ELR (cell line): ENCODE measurements around the gene RNF181.
"Not testable (repeated sequence)": the region's sequence is repeated elsewhere in the genome, so short reads cannot be mapped to it uniquely, and the experiment has no call there.

Source experiments
- DNase-seq: peaks from one replicate; pipeline ENCODE4 v3.0.0-alpha.2; 2015; ENCODE audit warnings: low read depth

RNF181 gene

DNA sequence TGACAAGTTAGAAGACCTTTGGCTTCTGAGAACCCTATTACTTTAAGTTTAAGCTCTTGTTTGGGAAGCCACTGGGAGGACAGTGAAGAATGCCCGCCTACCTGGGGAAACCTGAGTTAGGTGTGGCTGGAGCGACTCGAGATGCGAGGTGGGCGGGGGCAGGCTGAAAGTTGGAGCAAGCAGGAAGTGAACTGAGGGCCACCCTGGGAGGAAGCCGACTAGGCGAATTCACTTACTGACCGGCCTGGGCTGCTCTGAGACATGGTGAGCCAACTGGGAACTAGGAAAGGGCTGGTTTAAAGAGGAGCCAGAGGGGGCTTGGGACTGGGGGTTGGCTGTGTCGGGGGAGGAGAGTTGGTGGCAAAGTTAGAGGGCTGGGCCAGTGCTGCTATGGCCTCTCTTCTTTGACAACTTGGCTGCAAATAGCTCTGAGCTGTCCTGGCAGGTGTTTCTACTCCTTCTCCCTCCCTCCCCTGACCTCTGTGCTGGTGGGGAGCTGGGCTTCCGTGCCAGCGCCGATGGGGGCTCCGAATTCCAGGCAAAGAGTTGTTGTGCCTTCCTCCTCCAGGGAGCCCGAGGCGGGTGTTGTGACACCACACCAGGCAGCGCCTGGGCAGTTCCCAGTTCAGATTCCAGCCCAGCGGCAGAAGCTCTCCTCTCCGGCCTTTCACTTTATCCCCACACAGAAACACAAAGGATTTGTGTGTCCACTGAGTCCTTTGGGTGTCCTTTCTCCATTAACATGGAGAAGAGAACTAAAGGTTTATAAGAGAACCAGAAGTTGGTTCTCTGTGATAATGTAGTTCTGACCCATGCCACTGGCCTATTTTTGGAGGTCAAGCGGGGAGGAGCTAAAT lies 17.9 kb upstream of the RNF181 start, which contains the start of gene VAMP8:
TSS of gene VAMP8 (plus strand) at position 201 of the 857 bp plus-strand sequence. CDS start at position 262, 61 bp downstream.
- no peak for DNase-seq

GRCh38 chr2:85578243-85579180 lies 17.0 kb upstream of the RNF181 start:
- no peak for DNase-seq

- no peak for DNase-seq
Measured at GRCh38 chr2:85579266-85579935, 16.1 kb upstream of the RNF181 start.

DNA sequence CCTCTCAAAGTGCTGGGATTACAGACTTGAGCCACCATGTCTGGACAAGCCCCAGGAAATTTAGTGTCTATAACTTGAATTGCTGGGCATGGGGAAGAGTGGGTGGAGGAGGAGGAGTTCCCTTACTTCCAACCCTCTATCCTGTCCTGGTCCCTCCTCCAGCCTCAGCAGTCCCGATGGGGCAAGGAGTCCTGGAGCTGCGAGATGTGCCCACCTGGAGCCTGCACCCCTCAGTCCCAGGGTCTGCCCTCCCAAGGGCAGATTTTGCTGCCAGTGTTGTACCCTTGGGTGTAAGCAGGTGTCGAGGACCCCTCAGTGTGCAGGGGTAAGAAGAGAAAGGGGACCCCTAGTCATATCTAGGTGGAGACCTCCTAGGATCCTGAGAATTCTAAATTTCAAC lies 15.3 kb upstream of the RNF181 start:
- no peak for DNase-seq

- no peak for DNase-seq
Measured at GRCh38 chr2:85582492-85582891, 13.1 kb upstream of the RNF181 start.

DNA sequence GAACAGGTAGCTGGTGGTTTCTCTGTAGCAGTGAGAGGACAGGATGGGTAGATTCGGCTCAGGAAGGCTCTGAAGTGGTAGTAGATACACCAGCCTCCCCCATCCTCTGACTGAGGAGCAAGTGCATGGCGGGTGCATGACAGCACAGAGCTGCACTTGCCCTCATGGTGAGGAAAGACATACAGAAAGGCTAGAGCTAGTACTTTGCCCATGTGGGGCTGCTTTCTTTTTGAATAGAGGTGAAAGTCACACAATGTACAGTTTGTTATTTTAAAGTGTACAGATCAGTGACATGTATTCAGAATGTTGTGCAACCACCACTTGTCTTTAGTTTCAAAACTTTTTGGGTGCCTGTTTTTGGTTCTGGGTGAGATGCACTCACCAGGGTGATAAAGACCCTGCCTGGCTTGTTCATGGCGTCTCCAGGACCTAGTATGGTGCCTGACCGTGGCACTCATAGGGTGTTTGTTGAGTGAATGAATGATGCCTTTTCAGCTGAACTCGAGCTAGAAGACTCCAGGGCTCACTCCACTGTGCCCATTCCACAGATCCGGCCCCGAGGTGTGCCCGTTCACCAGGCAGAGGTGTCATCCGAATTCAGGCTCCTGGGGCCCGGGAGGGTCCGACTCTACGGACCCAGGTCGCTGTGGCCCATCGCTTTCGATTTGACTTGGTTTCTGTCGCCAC lies 11.7 kb upstream of the RNF181 start:
- DNase-seq, result peak; percentile 20

GRCh38 chr2:85584354-85584856 lies 11.1 kb upstream of the RNF181 start, which contains the start of gene VAMP5:
VAMP5 (plus strand) TSS chr2:85584431; CDS start chr2:85584491, 60 bp downstream.
- peak; percentile 55 for DNase-seq

- DNase-seq, result peak; percentile 85
Measured at GRCh38 chr2:85584857-85585780, 10.4 kb upstream of the RNF181 start.

- peak; percentile 63 for DNase-seq
Measured at GRCh38 chr2:85585781-85586105, 9.8 kb upstream of the RNF181 start.

GRCh38 chr2:85588236-85588635 lies 7.3 kb upstream of the RNF181 start:
- DNase-seq, result no peak

DNA sequence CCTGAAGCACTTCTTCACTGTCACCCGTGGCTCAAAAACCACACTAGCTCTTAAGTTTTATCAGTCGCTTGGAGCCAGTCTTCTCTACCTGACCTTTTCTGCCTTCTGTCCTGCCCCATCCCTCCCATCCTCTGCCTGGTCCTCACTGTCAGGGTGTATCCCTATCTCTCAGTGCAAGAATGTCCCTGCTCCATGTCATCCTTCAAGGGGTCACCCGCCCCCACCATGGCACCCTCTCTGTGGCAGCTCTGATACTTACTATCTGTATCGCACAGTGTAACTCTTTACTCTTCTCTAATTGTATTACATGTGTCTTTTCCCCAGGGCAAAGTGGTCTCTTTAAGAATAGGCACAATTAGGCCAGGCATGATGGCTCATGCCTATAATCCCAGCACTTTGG lies 6.9 kb upstream of the RNF181 start:
- no peak for DNase-seq

GRCh38 chr2:85589181-85589580 lies 6.4 kb upstream of the RNF181 start:
- DNase-seq, result no peak

GRCh38 chr2:85589982-85590791 lies 5.4 kb upstream of the RNF181 start:
- DNase-seq, result peak; percentile 57

GRCh38 chr2:85590950-85591349 lies 4.6 kb upstream of the RNF181 start:
- no peak for DNase-seq

GRCh38 chr2:85591563-85591962 lies 4.0 kb upstream of the RNF181 start:
- no peak for DNase-seq

- not testable (repeated sequence) for DNase-seq
Measured at GRCh38 chr2:85592299-85592698, 3.2 kb upstream of the RNF181 start.

GRCh38 chr2:85593023-85593422 lies 2.5 kb upstream of the RNF181 start:
- DNase-seq, result no peak

- DNase-seq, result no peak
Measured at GRCh38 chr2:85594715-85595300, 737 bp upstream of the RNF181 start.

DNA sequence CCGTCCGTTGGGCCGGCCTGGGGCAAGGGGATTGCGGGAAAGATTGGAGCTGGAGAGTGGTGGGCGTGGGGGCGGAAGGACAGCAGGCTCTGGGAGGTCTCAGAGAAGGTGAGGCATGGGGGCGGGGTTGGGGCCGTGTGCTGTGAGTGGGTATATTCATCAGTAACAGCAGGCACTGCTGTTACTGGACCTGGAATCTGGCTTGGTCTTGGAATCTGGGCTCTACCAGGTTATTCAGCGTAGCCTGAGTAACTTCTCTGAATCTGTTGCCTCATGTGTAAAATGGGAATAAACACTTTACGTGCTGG lies 435 bp downstream of the RNF181 start:
- peak; percentile 56 for DNase-seq
